ENCODE measurements around the gene SH3GL2.
A peak's percentile ranks its signal among the peaks of the same experiment; 100 is the strongest.

Gene SH3GL2

DNA sequence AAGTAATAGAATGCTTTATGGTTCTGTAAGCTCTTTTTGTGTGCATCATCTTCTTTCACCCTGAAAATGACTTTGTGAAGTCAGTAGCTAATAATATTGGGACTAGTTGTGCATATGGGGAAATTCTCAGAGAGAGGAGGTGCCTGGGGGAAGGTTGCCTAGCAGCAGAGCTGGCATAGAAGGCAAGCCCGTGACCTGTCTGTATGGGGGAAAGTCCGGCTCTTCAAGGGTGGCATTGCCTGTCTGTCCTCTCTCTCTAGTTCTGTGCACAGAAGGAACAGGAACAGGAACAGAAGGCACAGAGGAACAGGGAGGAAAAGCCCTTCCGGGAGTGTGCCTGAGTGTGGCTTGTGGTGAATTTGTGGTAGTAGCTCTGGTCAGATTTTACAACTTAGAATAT, 33.1 kb downstream of the SH3GL2 start:
- no peak for DNase-seq

DNA sequence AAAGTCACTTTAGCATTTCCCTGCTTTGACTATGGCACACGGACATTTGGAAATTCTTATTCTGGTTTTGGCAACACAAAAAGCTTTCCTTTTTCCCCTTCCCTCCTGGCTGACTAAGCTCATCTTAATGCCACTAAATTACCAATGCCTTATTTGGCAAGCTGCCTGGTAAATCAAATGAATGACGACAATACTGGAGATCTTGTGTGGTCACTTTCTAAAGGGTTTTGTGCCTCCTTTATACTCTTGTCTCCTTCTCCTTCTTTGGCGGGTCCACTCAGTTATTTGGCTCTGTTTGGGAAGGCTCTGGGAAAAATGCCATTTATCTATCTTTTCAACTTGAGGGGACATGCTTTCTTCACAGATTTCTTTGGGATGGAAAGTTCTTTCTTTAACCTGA, 34.9 kb downstream of the SH3GL2 start:
- DNase-seq: no peak

DNA sequence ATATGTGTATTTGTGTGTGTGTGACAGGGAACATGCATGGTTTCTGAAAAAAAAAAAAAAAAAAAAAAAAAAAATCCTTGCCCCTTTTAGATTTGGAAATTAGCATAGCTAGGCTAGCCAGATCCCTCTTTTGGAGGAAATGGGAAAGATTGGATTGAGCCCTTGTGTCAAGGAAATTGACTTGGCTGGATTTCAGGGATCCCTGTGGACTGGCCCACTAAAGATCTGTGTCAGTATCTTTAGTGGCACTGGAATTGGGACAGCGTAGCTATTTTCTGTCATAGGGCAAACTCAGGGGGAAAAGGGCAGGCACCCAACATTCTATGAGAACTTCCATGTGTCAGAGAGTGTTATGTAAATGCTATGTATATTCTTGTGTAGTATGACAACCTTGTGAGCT, 35.4 kb downstream of the SH3GL2 start:
- no peak for DNase-seq

DNA sequence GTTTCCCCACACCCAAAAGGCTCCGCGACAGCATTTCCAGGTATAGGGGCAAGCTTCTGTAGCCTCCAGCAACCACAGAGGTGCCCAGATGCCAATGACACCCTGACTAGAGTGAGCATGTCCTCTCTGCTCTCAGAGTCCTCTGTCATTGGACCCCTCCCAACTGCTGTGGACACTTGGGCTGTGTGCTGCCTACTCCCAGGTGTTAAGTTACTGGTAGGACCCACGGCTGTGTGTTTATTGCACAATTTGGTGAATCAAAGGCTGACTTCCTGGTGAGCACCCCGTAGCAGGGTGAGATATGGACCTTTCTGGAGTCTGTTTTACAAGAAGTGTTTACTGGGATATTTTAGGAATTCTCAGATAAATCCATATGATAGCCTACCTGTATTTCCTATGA, 36.0 kb downstream of the SH3GL2 start:
- DNase-seq: no peak

DNA sequence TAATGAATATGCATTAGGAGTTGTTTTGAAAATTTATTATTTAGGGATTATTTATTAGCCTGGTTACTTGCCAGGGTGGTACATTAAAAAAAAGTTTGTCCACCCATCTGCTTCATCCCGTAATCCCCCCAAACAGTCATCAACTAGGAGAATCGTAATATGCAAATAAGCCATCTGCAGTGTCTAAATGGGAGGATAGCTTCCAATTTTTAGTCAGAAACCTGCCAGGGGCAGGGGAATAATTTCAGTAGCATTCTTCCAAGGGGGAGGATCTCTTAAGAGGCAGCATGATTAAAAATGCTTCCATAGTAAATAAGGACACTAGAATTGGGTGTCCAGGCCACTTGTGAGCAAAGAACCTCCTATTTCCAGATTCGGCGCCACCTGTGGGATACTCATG, 43.3 kb downstream of the SH3GL2 start:
- no peak for DNase-seq

DNA sequence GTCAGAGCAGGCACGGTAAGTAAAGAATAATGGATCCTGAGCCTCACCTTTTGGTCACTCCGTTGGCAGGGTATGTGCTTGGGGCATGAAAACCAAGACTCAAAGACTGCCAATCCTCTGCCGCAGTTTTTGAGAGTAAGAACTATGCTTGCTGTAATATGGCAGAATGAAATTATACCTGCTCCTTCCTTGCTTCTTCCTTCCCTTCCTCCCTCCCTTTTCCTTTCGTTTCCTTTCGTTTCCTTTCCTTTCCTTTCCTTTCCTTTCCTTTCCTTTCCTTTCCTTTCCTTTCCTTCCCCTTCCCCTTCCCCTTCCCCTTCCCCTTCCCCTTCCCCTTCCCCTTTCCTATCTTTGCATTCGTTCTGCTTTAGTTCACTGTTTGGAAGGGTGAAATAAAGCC, 43.9 kb downstream of the SH3GL2 start:
- DNase-seq: no peak

DNA sequence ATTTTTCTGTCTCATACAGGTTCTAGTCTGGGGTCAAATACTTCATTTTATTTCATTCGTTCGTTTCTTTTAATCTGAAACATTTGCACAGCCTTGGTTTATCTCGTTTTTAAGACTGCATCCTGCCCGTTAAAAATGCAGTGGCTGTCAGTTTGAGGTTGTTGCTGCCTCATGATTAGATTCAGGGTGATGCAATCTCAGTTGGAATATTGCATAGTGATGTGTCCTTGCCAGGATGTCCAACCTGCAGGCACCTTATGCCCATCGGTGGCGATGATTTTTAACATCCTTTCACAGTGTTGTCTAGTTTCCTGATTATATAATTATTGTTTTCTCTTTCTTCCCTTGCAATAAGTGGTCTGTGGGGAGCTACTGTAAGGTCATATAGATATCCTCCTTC, 45.1 kb downstream of the SH3GL2 start:
- DNase-seq: peak; percentile 2

DNA sequence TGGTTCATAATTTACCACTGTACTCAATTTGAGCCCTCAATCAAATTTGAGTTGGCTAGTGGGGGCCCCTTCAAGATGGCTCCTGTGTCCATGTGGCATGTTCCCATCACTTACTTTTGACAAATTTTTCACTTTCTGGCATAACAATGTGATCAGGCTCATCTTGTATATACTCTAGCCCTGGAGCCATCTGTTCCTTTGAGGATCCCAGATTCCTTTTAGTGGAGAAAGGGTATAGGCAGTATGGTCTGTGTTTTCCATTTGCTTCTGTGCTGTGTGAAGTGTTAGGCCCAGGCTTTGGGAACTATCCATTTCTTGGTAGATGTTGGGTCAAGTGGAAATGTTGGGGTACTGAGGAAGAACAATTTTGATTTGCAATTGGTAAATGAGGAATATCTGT, 45.7 kb downstream of the SH3GL2 start:
- DNase-seq: no peak

DNA sequence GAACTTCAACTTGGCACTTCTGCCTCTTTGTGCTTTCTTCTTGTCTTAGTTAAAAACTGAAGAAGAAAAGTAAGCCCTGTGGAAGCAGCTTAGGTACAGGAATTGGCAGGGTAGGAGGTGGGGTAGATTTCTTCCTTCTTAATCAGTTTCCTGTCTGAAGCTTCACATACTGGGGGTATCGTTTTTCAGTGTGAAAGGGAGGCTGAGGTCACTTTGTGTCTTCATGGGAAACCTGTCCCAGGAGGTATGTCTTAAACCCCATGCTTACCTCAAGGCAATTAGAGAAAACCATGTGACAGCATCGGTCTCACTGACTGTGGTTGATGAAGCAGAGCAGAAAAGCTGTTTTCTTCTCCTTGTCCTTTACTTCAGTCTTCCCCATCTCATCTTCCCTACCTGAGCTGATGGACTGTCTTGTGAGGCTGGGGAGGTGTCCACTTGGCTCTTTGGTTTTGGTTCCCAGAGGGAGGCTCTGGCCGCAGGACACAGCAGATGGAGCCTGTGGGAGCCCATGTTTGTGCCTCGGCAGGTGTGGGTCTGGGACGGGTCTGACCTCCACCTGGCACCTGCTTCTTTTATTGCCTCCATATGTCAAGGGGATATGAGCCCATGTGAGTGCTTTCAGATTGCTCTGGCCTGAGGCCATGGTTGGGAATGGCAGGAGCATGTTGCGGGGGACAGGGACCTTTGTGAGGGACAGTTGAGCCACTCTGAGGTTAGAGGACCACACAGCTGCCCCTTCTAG, 47.0 kb downstream of the SH3GL2 start:
- no peak for DNase-seq

DNA sequence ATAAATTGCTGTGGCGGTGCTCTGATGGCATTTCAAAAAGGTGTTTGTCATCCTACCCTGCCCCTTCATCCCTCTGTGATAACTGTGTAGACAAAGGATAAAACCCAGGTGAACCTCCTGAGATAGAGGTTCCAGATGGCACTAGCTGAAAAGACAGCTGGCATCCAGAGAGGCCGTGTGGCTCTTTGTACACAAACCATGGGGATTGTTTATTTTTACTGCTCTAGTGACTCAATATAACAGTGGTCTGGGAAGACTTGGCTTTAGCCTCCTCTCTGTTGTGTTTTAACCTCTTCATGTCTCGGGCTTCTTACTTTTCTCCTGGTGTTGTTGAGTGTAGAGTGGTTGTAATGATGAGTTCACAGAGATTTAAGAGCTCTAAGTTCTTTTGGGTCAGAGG, 48.8 kb downstream of the SH3GL2 start:
- DNase-seq: no peak

DNA sequence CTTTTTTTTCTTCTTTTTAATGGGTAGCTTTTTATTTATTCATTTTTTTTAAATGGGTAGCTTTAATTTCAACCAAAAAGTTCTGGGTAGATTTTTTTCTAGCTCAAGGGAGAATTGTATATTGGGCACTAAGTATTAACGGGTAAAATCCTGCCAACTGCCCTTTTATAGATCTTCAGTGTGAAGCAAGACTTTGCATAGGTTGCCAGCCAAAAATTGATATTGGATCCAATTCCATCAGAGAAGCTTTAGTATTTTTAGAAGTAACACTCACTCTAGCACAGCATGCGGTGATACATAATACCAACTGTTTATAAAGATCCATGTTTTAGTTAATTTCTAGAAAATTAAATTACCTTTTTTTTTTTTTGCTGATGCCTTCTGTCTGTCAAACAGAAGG, 49.8 kb downstream of the SH3GL2 start:
- no peak for DNase-seq

DNA sequence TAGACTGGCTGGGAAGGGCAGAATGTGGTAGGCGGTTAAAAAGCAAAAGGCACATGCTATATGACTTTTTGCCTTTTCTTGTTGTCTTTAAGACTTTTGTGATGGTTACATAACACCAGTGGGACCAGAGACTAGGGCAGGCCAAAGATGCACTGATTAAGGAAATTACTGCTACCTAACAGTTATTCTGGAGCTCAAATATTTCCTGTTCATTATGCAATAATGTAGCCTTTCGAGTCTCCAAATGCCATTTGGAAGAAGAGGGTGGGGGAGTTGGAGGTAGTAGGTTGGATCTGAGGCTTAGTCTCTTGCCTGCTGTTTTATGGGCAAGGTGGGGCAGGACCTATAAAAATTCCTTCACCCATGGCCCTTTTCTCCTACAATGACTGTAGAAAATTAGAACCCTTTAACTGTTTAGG, 51.7 kb downstream of the SH3GL2 start:
- no peak for DNase-seq

DNA sequence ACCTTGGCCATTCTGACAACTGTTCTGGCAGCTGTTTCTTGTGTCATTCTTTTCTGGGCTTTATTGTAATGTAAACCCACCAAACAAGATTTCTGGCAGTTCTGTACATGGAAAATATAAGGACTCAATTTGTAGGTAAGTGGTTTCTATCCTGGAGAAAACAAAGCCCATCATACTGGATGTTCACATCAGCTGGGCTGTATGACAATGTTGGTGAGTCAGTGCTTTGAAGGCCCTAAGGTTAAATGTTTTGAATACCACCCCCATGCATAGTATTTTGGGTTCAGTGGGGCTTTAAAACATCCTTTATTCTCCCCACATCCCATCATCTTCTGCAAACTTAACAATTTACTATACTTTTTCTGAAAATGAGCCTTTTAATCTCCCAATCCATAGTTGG, 52.5 kb downstream of the SH3GL2 start:
- DNase-seq: no peak

DNA sequence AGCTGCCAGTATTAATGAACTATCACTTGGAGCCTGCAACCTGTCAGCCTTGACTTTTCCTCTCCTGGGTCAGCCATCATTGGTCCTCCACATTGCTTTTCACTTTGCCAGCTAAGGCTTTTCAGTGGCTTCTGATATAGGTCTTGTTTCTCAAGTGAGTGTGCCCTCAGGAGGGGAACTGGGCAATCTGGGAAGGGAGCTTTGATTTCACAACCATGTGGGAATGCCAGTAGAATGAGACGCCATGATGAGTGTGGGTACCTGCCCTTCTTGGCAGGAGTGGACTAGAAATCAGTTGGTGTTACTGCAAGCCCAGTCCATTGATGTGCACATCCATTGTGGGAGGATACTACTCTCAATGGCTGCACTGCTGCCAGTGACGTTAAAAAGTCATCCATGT, 54.1 kb downstream of the SH3GL2 start:
- no peak for DNase-seq

DNA sequence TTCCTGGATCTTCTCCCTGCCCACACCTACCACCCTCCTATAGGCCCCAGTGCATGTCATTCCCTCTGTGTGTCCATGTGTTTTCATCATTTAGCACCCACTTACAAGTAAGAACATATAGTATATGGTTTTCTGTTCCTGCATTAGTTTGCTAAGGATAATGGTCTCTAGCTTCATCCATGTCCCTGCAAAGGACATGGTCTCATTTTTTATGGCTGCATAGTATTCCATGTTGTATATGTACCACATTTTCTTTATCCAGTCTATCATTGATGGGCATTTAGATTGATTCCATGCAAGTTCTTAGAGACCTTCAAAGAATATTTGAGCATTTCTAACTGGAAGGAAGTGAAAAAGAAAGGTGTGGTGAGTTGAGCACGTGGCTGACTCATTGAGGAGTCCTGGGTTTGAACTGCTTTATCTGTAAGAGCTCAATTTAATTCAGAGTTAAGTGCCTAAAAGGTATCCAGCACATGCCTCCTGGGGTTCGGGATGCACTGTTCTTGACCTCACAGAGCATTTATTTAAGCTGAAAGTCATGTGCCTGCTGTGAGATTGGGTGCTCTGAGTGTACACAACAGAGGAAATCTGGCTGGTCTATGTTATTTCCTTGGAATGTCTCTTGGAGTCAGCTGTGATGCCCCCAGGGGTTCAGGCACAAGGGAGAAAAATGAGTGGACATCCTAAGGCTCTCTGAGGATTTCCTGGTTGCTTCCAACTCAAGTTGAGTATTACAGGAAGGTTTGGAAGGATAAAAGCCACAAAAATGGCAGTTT, 56.4 kb downstream of the SH3GL2 start:
- no peak for DNase-seq

DNA sequence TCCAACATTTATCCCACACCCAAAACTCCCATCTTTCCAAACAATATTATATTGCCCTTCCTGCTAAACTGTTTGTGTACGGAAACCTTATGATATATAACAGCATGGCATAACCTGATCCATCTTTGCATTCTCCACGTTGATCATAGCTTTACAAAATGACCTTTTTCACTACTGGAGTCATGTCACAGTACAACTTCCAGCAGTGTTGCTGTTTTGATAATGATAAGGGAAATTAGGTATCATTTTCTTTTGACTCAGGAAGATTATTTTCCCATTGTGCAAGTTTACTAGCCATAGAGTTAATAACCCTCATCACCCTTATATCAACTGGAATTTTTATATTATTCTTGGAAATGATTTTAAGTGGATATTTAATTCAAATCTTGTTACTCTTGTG, 57.5 kb downstream of the SH3GL2 start:
- no peak for DNase-seq

DNA sequence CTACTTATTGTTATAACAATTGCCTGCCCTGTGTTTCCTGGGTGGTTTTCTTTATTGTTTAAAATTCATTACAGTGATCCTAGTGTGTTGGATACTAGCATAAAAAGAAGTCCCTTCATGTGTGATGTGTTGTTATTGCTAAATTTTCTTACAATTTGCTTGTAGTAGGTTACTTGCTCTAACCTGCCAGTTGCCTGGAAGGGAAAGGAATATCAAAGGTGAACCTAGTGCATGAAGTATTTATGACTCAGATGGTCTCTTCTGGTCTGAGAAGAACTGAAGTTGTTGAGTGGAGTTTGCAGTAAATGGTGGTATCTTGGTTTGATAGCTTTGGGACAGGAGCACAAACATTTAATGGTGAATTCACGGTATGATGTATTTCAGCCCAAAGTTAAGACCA, 58.0 kb downstream of the SH3GL2 start:
- DNase-seq: no peak

DNA sequence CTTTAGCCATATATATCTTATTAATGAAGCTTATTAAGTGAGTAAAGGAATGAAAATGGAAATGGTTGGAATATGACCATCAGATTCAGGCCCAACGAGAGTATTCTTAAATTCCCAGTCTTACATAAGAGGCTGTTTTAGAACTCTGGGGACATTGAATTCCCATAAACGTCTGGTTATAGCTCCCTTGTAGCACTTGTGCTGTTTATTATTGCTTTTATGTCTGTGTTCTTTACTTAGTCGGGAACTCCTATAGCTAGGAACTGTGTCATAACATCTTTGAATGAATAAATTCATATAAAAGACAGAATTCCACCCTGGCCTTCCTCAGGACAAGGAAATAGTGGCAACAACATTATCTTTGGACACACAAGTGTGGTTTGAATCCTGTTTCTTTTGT, 58.4 kb downstream of the SH3GL2 start:
- no peak for DNase-seq

DNA sequence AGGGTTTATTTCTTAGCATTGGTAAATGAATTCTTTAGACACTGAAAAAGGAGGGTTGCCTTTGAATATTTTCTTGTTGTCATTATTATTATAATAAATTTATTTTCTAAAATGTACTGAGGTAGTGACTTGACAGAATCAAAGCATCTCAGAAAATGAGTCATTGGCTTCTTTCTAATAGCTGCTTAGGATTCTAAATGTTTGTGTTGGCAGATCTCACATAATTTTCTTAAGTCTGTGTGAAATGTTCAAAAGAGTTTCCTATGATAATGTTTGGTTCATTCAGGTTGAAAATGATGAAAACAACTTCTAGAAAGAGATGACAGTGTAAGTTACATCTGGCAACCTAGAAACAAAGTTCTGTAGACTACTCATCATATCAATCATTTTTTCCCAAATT, 69.7 kb downstream of the SH3GL2 start:
- DNase-seq: no peak

DNA sequence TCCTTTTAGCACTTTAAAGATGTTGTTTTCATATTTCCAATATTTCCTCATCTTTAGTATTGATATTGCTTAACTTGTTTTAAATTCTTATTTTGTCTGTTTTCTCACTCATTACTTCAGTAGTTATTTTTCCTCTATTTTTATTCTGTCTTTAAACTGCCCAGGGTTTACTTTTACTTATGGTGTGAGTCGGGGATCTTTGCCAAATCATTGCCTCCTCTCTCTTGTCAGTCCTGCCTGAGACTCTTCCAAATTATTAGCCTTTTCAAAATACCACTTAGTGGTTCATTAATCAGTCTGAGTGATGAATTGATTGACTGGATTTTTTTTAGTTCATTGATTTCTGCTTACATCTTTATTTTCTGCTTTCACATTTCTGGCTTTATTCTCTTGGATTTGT, 72.9 kb downstream of the SH3GL2 start:
- DNase-seq: no peak

DNA sequence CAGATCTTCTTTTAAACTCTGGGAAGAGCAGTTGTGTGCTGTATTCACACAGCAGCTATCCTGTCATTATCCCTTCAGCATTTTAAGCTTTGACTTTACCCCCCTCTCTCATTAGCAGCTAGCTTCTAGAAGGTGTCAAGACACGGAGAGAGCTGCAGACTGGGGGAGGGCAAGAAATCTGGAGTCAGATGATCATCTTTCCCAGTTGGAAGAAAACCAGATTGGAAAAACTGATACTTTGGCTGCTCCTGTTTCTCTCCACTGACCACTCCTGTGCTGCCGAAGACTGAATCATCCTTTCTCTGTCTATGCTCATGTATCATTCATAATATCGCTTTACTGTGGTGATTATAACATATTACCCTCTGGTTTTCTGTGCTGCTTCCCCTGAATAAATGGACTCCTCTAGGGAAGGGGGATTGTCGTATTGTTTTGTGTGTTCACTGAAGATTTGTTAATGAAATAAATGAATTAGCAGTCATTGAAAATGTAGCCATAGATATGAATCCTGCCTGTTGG, 75.1 kb downstream of the SH3GL2 start:
- DNase-seq: no peak

DNA sequence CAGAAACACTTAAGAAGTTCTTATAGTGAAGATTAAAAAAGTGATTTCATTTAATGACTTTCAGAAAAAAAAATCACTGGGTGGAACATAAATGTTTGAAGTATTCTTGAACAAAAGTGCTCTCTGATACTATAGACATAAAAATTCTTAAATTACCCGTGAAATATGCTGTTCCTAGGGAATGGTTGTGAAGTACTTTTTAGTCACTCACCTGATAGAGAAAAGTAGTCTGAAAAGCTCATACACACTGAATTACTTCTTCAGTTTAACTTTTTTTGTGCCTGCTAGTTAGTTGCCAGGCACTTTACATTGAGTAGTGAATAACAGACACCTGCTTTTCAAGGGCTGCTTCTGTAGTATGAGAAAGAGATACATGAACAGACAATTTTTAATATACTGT, 78.0 kb downstream of the SH3GL2 start:
- no peak for DNase-seq

DNA sequence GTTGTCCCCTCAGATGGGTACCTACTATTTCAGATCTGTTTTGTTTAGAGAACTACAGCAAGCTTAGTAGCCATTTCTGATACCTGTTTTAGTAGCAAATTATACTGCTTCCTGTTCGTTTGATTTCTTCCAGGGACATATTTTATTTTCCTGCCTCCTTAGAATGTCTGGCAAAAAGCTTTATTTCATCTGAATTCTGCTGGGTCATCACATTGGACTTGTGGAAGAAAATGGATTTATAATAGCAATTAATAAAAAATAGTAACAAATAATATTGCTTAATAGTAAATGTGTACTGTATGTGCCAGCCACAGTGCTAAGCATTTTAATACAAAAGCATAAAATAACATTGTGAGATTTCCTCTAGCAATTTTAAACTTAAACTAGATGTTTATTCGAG, 79.4 kb downstream of the SH3GL2 start:
- DNase-seq: no peak

DNA sequence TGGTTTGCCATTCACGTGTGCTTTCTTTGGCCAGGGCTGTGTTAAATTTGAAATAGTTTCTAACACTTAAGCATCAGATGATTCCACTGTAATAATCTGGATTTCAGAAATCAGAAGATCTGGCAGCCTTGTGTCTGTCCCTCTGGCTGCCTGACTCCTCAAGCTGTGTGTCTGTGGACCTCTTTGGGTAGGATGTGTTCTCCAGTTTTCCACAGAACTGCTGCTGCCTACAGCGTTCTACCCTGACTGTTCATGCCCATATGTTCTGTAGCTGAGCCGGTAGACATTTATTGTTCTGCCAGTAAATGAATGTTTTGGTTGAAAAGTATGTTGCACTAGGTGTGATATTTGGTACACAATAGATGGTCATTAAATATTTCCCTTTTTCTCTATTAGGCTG, 81.3 kb downstream of the SH3GL2 start:
- DNase-seq: no peak

DNA sequence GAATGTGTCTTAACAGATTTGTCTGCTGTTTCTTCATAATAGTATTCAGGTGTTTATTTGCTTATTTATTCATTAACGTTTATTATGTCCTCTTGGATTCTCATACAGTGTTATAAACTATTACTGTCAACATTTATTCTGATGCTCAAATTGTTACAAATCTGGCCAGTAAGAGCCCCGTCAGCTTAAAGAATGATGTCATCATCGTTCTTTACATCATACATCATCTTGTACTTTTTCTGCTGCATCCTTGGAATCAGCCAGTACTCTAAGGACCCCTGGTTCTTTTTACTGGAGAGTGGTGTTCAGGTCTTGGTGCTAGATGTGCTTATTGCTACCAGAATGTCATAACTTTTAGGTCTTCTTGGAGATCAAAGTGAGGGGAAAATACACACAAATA, 86.6 kb downstream of the SH3GL2 start:
- no peak for DNase-seq

Data from OCI-M1 (cell line).